ENCODE measurements around the gene ZNF184. TPM values are rescaled to one million over a fixed set of nuclear protein-coding genes. Genes with fewer than 3 reads are reported as not detected.

The ZNF184 gene
- total RNA-seq, 1 experiment from 2014 or later: 24.1 TPM

DNA sequence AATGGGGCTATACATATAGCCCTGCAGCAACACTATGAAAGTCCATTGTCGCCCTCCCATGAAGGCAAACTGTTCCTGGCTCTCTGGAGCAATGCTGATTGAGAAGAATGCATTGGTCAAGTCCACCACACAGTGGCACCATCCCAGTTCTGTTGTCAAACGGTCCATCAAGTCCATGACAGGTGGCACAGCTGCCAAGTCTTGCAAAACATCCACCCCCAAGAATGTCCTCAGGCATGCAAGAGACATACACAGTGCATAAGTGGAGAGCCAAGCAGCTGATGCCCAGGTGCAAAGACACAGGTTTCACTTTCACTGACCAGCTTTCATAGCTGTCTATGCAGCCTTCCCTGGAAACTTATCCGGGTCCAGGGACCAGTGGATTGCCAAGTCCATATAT lies 66.8 kb downstream of the ZNF184 start:
- H3K9me3 ChIP-seq: peaks cover 31% of the 10 kb centered on the region
- H3K4me3 ChIP-seq: no peak overlapping the region
- DNase-seq: no peak
- H3K27me3 ChIP-seq: no peaks in the 10 kb centered on the region; the same call in 1 of the 2 replicates
- peaks cover 16% of the 10 kb centered on the region for H3K36me3 ChIP-seq

DNA sequence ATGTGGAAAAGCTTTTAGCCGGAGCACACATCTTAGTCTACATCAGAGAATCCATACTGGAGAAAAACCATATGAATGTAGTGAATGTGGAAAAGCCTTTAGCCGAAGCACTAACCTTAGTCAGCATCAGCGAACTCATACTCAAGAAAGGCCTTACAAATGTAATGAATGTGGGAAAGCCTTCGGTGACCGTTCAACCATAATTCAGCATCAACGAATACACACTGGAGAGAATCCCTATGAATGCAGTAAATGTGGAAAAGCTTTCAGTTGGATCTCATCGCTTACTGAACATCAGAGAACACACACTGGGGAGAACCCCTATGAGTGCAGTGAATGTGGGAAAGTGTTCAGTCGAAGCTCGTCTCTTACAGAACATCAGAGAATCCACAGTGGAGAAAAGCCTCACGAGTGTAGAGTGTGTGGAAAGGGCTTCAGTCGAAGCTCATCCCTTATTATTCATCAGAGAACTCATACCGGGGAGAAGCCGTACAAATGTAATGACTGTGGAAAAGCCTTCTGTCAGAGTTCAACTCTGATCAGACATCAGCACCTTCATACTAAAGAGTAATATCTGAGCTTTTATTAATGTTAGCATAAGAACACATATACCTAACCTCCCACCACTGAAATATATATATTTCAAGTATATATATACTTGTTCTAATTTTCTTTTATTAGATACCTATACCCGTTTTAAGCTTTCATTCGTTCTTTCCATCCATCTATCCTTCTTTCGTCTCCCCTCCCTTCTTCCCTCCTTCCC lies 71.8 kb downstream of the ZNF184 start:
- Histone ChIP-seq H3K9me3 (peaks cover 63% of the 10 kb centered on the region), H3K36me3 (peaks cover 40% of the 10 kb centered on the region), H3K4me3 (no peak overlapping the region), H3K27me3 (no peaks in the 10 kb centered on the region)
- DNase-seq: no peak

Other genes with a start within 250 kb of the ZNF184 start
- 0.33 TPM in 1 of 2 replicates, not detected in the other for gene PRSS16, start 225.4 kb downstream of the ZNF184 start, total RNA-seq (2014; rRNA removed; shearing (Covaris generic); ENCODE audit: low replicate concordance)
- gene POM121L2, start 160.8 kb downstream of the ZNF184 start, total RNA-seq (2014; rRNA removed; shearing (Covaris generic); ENCODE audit: low replicate concordance): not detected in 2 replicates
- gene ZNF391, start 84.3 kb downstream of the ZNF184 start, total RNA-seq (2014; rRNA removed; shearing (Covaris generic); ENCODE audit: low replicate concordance): 3.3 and 5.3 TPM in 2 replicates

All from MG63 (cell line).